Natural killer cell (primary cell): Measurements from ENCODE around the gene FOXJ3. TPM values are rescaled to one million over a fixed set of nuclear protein-coding genes. Genes with fewer than 3 reads are reported as not detected.

Experiments
- ATAC-seq, 3 donors: fragments of 150-1000 bp in 2 of 3; fragments of 200-7000 bp in 1 of 3; cut with Tn5 transposase; 1 replicate in 1 of 3; 2 replicates in 2 of 3; pipeline ENCODE4 v1.10.0; 2021; ENCODE audit warnings: mild to moderate bottlenecking in 2 of 3, moderate library complexity in 2 of 3
- DNase-seq, 2 donors: peaks; one replicate each; pipeline versions ENCODE4 v3.0.0 to v3.0.0-alpha.2; 2013 to 2021; ENCODE audit warnings: mixed read lengths in 1 of 2
- H3K27ac ChIP-seq: one replicate; pipeline ENCODE4 v1.5.1; 2013; ENCODE audit warnings: mild to moderate bottlenecking, low read length
- H3K27me3 ChIP-seq: one replicate; pipeline ENCODE4 v1.6.1; 2013; ENCODE audit warnings: low read length; ENCODE audit not compliant: control insufficient read depth, insufficient read depth
- H3K36me3 ChIP-seq: one replicate; pipeline ENCODE4 v1.6.1; 2013; ENCODE audit warnings: low read length; ENCODE audit not compliant: control insufficient read depth, insufficient read depth
- H3K4me1 ChIP-seq: one replicate; pipeline ENCODE4 v1.6.1; 2013; ENCODE audit warnings: low read length; ENCODE audit not compliant: control insufficient read depth, insufficient read depth
- H3K4me3 ChIP-seq: one replicate; pipeline ENCODE4 v1.5.1; 2013; ENCODE audit warnings: low read length
- H3K9me3 ChIP-seq: one replicate; pipeline ENCODE4 v1.6.1; 2013; ENCODE audit warnings: low read length; ENCODE audit not compliant: control insufficient read depth, insufficient read depth
- H3K27ac Mint-ChIP-seq, 2 donors: one replicate each; pipeline ENCODE4 v1.8.0; 2022; ENCODE audit warnings: mild to moderate bottlenecking in 2 of 2, mixed read lengths in 2 of 2, moderate library complexity in 1 of 2
- H3K27me3 Mint-ChIP-seq, 2 donors: one replicate each; pipeline ENCODE4 v1.8.0; 2022; ENCODE audit warnings: low read depth in 2 of 2, mixed read lengths in 2 of 2
- H3K36me3 Mint-ChIP-seq: one replicate; pipeline ENCODE4 v1.8.0; 2022; ENCODE audit warnings: mixed read lengths
- H3K4me1 Mint-ChIP-seq, 2 donors: one replicate each; pipeline ENCODE4 v1.8.0; 2022; ENCODE audit warnings: mixed read lengths in 2 of 2
- H3K4me3 Mint-ChIP-seq: one replicate; pipeline ENCODE4 v1.8.0; 2022; ENCODE audit warnings: mild to moderate bottlenecking, moderate library complexity, mixed read lengths
- H3K9me3 Mint-ChIP-seq, 2 donors: one replicate each; pipeline ENCODE4 v1.8.0; 2022; ENCODE audit warnings: mixed read lengths in 2 of 2
- WGBS: methylation state at CpG from one replicate; pipeline ENCODE4 v1.1.7; 2013; ENCODE audit warnings: missing lambda C conversion rate; ENCODE audit not compliant: insufficient coverage; 5-methylcytosine and 5-hydroxymethylcytosine counted together
- intact Hi-C: fragments of 100-400 bp; cut with micrococcal nuclease; formaldehyde crosslinking; loops from one replicate; pipeline ENCODE4 v1.14.2; 2022
- total RNA-seq, 4 donors: library from RNA; stranded (reverse); fragments of 120-200 nt in 1 of 4; gene quantifications; one replicate each; pipeline versions ENCODE4 v1.2.3 to v1.2.4, GENCODE V29; 2013 to 2022
- TF ChIP-seq, protein P1 (sequence below): fragments of 200-600 bp; IDR thresholded peaks from one replicate; pipeline ENCODE4 v1.8.0; 2022; ENCODE audit warnings: antibody characterized with exemption

The FOXJ3 gene
- total RNA-seq, 3 donors from 2014 or later (not counting 1 experiment from before 2014, with no cell fraction given): 81.9 to 93.8 (median 82.5) TPM

DNA sequence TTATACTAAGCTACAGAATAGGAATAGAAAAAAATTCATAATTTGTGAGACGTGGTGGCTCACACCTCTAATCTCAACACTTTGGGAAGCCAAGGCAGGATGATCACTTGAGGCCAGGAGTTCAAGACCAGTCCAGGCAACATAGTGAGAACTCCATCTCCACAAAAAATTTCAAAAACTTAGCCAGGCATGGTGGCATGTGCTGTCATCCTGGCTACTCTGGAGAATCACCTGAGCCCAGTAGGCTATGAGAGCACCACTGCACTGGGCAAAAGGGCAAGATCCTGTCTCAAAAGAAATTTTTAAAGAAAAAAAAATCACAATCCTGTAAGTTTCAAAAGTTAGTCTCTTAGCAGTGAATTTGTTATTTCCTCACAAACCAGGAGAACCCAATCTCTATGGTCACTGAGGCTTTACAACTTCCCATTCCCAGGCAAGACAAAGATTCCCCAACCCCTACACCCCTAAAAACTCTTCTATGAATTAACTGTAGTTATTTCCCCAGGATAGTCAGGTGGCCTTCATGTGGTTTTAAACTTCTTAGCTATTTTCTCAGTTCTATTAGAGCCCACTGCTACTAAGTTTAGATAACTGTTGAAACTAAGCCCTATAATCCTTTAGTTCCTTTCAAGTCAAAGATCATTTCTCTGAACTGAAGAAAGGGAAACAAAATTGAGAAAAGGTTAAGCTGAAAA lies 74.5 kb downstream of the FOXJ3 start:
- Histone ChIP-seq H3K9me3 (no peaks in the 10 kb centered on the region), H3K27me3 (no peaks in the 10 kb centered on the region), H3K36me3 (peaks cover 9% of the 10 kb centered on the region), H3K27ac (no peak overlapping the region), H3K4me3 (no peak overlapping the region), H3K4me1 (no peaks in the 10 kb centered on the region)
- Mint-ChIP-seq H3K27ac (peak overlapping the region; percentile 25 to 47), H3K4me1 (peaks cover 37 to 44% of the 10 kb centered on the region in 2 donors), H3K9me3 (no peaks in the 10 kb centered on the region), H3K4me3 (no peak overlapping the region), H3K36me3 (no peaks in the 10 kb centered on the region), H3K27me3 (no peaks in the 10 kb centered on the region)
- WGBS: 87% methylated on average over 1 of the region's 1 CpG
- ATAC-seq: no peak
- intact Hi-C loops: no loop called here
- no peak for DNase-seq
- TF ChIP-seq, protein P1, sequence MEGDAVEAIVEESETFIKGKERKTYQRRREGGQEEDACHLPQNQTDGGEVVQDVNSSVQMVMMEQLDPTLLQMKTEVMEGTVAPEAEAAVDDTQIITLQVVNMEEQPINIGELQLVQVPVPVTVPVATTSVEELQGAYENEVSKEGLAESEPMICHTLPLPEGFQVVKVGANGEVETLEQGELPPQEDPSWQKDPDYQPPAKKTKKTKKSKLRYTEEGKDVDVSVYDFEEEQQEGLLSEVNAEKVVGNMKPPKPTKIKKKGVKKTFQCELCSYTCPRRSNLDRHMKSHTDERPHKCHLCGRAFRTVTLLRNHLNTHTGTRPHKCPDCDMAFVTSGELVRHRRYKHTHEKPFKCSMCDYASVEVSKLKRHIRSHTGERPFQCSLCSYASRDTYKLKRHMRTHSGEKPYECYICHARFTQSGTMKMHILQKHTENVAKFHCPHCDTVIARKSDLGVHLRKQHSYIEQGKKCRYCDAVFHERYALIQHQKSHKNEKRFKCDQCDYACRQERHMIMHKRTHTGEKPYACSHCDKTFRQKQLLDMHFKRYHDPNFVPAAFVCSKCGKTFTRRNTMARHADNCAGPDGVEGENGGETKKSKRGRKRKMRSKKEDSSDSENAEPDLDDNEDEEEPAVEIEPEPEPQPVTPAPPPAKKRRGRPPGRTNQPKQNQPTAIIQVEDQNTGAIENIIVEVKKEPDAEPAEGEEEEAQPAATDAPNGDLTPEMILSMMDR: no peak

GRCh38 chr1:42259739-42260064 lies 75.3 kb downstream of the FOXJ3 start:
- Mint-ChIP-seq H3K4me1 (peaks cover 35 to 50% of the 10 kb centered on the region in 2 donors), H3K27me3 (no peaks in the 10 kb centered on the region), H3K36me3 (no peaks in the 10 kb centered on the region), H3K4me3 (no peak overlapping the region), H3K27ac (peak overlapping the region; percentile 25 to 47), H3K9me3 (no peaks in the 10 kb centered on the region)
- intact Hi-C loops: no loop called here
- no peaks in the 10 kb centered on the region for H3K4me1 ChIP-seq
- WGBS: 43% methylated on average over 4 of the region's 4 CpGs
- TF ChIP-seq, protein P1: no peak
- DNase-seq (no peak), ATAC-seq (no peak)
- H3K36me3 ChIP-seq: peaks cover 6% of the 10 kb centered on the region
- H3K27me3 ChIP-seq: no peaks in the 10 kb centered on the region
- H3K9me3 ChIP-seq: no peaks in the 10 kb centered on the region
- no peak overlapping the region for H3K4me3 ChIP-seq
- no peak overlapping the region for H3K27ac ChIP-seq

DNA sequence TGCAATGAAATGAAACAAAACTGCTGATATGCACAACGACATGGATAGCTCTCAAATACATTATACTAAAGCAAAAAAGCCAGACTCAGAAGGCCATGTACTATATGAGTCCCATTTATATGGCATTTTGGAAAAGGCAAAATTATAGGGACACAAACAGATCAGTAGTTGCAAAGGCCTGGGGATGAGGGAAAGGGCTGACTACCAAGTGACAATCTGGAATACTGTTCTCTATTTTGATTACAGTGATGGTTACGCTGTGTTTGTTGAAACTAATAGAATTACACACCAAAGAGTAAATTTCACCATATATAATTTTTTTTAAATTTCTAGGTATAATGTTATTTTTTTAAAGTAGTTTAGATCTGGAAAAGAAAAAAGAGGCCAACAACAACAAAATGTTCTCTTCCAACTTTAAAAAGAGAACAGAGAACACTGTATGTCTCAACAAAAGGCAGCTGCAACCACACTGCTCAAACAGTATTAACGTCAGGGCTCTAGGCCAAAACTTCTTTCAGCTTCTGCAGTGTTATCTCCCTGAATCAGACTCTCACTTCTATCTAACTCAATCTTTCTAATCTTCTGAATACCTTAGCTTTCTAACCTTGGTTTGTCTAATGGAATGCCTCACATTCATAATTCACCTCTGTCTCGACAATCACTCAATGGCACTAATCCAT lies 75.8 kb downstream of the FOXJ3 start:
- Histone ChIP-seq H3K27ac (no peak overlapping the region), H3K4me1 (no peaks in the 10 kb centered on the region), H3K27me3 (no peaks in the 10 kb centered on the region), H3K9me3 (no peaks in the 10 kb centered on the region), H3K4me3 (no peak overlapping the region), H3K36me3 (peaks cover 2% of the 10 kb centered on the region)
- ATAC-seq (no peak), DNase-seq (no peak)
- intact Hi-C loops: no loop called here
- Mint-ChIP-seq H3K4me1 (peaks cover 30 to 44% of the 10 kb centered on the region in 2 donors), H3K36me3 (no peaks in the 10 kb centered on the region), H3K27me3 (no peaks in the 10 kb centered on the region), H3K27ac (peak overlapping the region; percentile 41 to 47), H3K9me3 (no peaks in the 10 kb centered on the region), H3K4me3 (no peak overlapping the region)
- TF ChIP-seq, protein P1: no peak
- WGBS: 51% methylated on average over 2 of the region's 4 CpGs
